ENCODE measurements around the gene HARBI1.

The HARBI1 gene

GRCh38 chr11:46632502-46632901, 15.5 kb upstream of the HARBI1 start:
- Histone ChIP-seq H3K9me3 (ENCODE audit: insufficient read depth, low read depth, low read length) (no peaks in the 10 kb centered on the region), H3F3A (ENCODE audit: low read depth) (no peaks in the 10 kb centered on the region), H3K4me2 (ENCODE audit: low read depth, low read length, poor library complexity, severe bottlenecking) (no peak overlapping the region), H3K4me1 (ENCODE audit: insufficient read depth, low read length, poor library complexity, severe bottlenecking) (no peaks in the 10 kb centered on the region), H3K36me3 (ENCODE audit: insufficient read depth, low read length) (peaks cover 19% of the 10 kb centered on the region; the same call in 1 of the 2 replicates), H3K4me3 (ENCODE audit: low read length, poor library complexity, severe bottlenecking) (no peak overlapping the region), H3K9ac (ENCODE audit: low read depth, low read length, poor library complexity, severe bottlenecking) (no peak overlapping the region), H3K9me2 (replicated peaks; ENCODE audit: low read depth, low read length) (no peaks in the 10 kb centered on the region), H2AFZ (ENCODE audit: low read length) (no peak overlapping the region), H4K20me1 (ENCODE audit: insufficient read depth, low read length, poor library complexity, severe bottlenecking) (no peaks in the 10 kb centered on the region), H3K79me2 (ENCODE audit: insufficient read depth, low read length) (no peaks in the 10 kb centered on the region), H3K27me3 (ENCODE audit: insufficient read depth, low read length, poor library complexity, severe bottlenecking) (no peaks in the 10 kb centered on the region)
- no peak for TF ChIP-seq CTCF (conservative IDR thresholded peaks at IDR 0.05; ENCODE audit: low read length)
- TF ChIP-seq EZH2phosphoT487 (IDR thresholded peaks at IDR 0.05; ENCODE audit: borderline replicate concordance) = no peak

- Histone ChIP-seq H3K9ac (ENCODE audit: low read depth, low read length, poor library complexity, severe bottlenecking) (no peak overlapping the region), H3K27me3 (ENCODE audit: insufficient read depth, low read length, poor library complexity, severe bottlenecking) (no peaks in the 10 kb centered on the region), H4K20me1 (ENCODE audit: insufficient read depth, low read length, poor library complexity, severe bottlenecking) (no peaks in the 10 kb centered on the region), H2AFZ (ENCODE audit: low read length) (no peak overlapping the region), H3K4me2 (ENCODE audit: low read depth, low read length, poor library complexity, severe bottlenecking) (no peak overlapping the region), H3K9me3 (ENCODE audit: insufficient read depth, low read depth, low read length) (no peaks in the 10 kb centered on the region), H3F3A (ENCODE audit: low read depth) (no peaks in the 10 kb centered on the region), H3K9me2 (replicated peaks; ENCODE audit: low read depth, low read length) (no peaks in the 10 kb centered on the region), H3K79me2 (ENCODE audit: insufficient read depth, low read length) (no peaks in the 10 kb centered on the region), H3K4me3 (ENCODE audit: low read length, poor library complexity, severe bottlenecking) (no peak overlapping the region), H3K4me1 (ENCODE audit: insufficient read depth, low read length, poor library complexity, severe bottlenecking) (no peaks in the 10 kb centered on the region), H3K36me3 (ENCODE audit: insufficient read depth, low read length) (peaks cover 19% of the 10 kb centered on the region; the same call in 1 of the 2 replicates)
- TF ChIP-seq CTCF (conservative IDR thresholded peaks at IDR 0.05; ENCODE audit: low read length) = no peak
- TF ChIP-seq EZH2phosphoT487 (IDR thresholded peaks at IDR 0.05; ENCODE audit: borderline replicate concordance) = no peak
Measured at GRCh38 chr11:46631676-46632075, 14.6 kb upstream of the HARBI1 start.

- H3F3A ChIP-seq (ENCODE audit: low read depth) = no peaks in the 10 kb centered on the region
- H4K20me1 ChIP-seq (ENCODE audit: insufficient read depth, low read length, poor library complexity, severe bottlenecking) = no peaks in the 10 kb centered on the region
- H3K4me1 ChIP-seq (ENCODE audit: insufficient read depth, low read length, poor library complexity, severe bottlenecking) = no peaks in the 10 kb centered on the region
- no peaks in the 10 kb centered on the region for H3K9me3 ChIP-seq (ENCODE audit: insufficient read depth, low read depth, low read length)
- peaks cover 18% of the 10 kb centered on the region; the same call in 1 of the 2 replicates for H3K36me3 ChIP-seq (ENCODE audit: insufficient read depth, low read length)
- H2AFZ ChIP-seq (ENCODE audit: low read length) = no peak overlapping the region
- H3K9ac ChIP-seq (ENCODE audit: low read depth, low read length, poor library complexity, severe bottlenecking) = no peak overlapping the region
- TF ChIP-seq EZH2phosphoT487 (IDR thresholded peaks at IDR 0.05; ENCODE audit: borderline replicate concordance) = no peak
- no peak for TF ChIP-seq CTCF (conservative IDR thresholded peaks at IDR 0.05; ENCODE audit: low read length)
- H3K27me3 ChIP-seq (ENCODE audit: insufficient read depth, low read length, poor library complexity, severe bottlenecking) = no peaks in the 10 kb centered on the region
- H3K4me3 ChIP-seq (ENCODE audit: low read length, poor library complexity, severe bottlenecking) = no peak overlapping the region
- H3K79me2 ChIP-seq (ENCODE audit: insufficient read depth, low read length) = peaks cover 7% of the 10 kb centered on the region; the same call in 1 of the 2 replicates
- no peaks in the 10 kb centered on the region for H3K9me2 ChIP-seq (replicated peaks; ENCODE audit: low read depth, low read length)
- H3K4me2 ChIP-seq (ENCODE audit: low read depth, low read length, poor library complexity, severe bottlenecking) = no peak overlapping the region
Measured at GRCh38 chr11:46630237-46630636, 13.2 kb upstream of the HARBI1 start.
